Measurements from ENCODE around the gene KIAA1755. TPM values are rescaled to one million over a fixed set of nuclear protein-coding genes. Genes with fewer than 3 reads are reported as not detected.

Gene KIAA1755
- total and polyA plus RNA-seq, 2 of the 4 experiments (the other 2 are of a cell fraction) = 2.5 to 5.1 TPM

GRCh38 chr20:38267901-38268514, 7.5 kb upstream of the KIAA1755 start:
- Histone ChIP-seq H3K4me2 (ENCODE audit: low read depth, low read length) (no peak overlapping the region), H3K4me3 (ENCODE audit: insufficient read depth, low read depth, low read length) (no peak overlapping the region), H3K9ac (ENCODE audit: low read depth, low read length) (no peak overlapping the region), H2BK20ac (ENCODE audit: low read depth, low read length) (no peak overlapping the region), H3K23ac (ENCODE audit: low read depth, low read length) (no peak overlapping the region), H3K27ac (ENCODE audit: insufficient read depth, low read length) (no peak overlapping the region), H3K79me1 (ENCODE audit: low read depth in 1 of 2, low read length in 2 of 2) (no peaks in the 10 kb centered on the region), H4K20me1 (ENCODE audit: insufficient read depth, low read length) (no peaks in the 10 kb centered on the region), H3K4me1 (ENCODE audit: control insufficient read depth, insufficient read depth, low read length) (peaks cover 19% of the 10 kb centered on the region), H4K5ac (ENCODE audit: low read depth, low read length) (no peak overlapping the region), H2BK5ac (ENCODE audit: low read depth, low read length, poor library complexity, severe bottlenecking) (no peak overlapping the region), H4K91ac (ENCODE audit: insufficient read depth, low read depth, low read length) (no peak overlapping the region), H3K4ac (ENCODE audit: low read depth, low read length) (peak overlapping the region; percentile 54; the same call in 1 of the 2 replicates), H3K56ac (ENCODE audit: extremely low read depth, insufficient read depth, low read length) (no peak overlapping the region), H3K9me3 (ENCODE audit: control insufficient read depth, insufficient read depth, low read length) (no peaks in the 10 kb centered on the region), H2AFZ (replicated peaks; ENCODE audit: low read length, poor library complexity) (no peak overlapping the region), H3K36me3 (ENCODE audit: control insufficient read depth, insufficient read depth, low read length) (no peaks in the 10 kb centered on the region), H2AK5ac (ENCODE audit: low read depth, low read length) (peak overlapping the region; percentile 49; the same call in 1 of the 2 replicates), H2BK15ac (ENCODE audit: low read depth, low read length) (0 out of 3 replicates have a peak overlapping the region, but pooled peaks have one; percentile 15), H3K9me1 (ENCODE audit: insufficient read depth, low read length) (peaks cover 10% of the 10 kb centered on the region), H3K18ac (ENCODE audit: low read depth, low read length) (no peak overlapping the region), H2BK120ac (ENCODE audit: low read depth, low read length) (0 out of 2 replicates have a peak overlapping the region, but pooled peaks have one; percentile 16), H2AK9ac (replicated peaks; ENCODE audit: low read depth, low read length, poor library complexity) (no peak overlapping the region), H3K14ac (replicated peaks; ENCODE audit: low read depth, low read length) (0 out of 2 replicates have a peak overlapping the region, but pooled peaks have one; percentile 39), H4K8ac (ENCODE audit: low read depth in 2 of 2, low read length in 2 of 2) (no peak overlapping the region), H3K27me3 (ENCODE audit: control insufficient read depth, insufficient read depth, low read length) (no peaks in the 10 kb centered on the region)
- BruUV-seq (replicated peaks) = no TSS peak
- ChIA-PET POLR2A (ENCODE audit: unreplicated experiment) (interaction anchor here (0.5 kb wide), 1 partner anchor 86 kb away, joined by 5 read pairs; no protein-coding TSS in a partner anchor), CTCF (no interaction called here)
- dilution Hi-C loops (cut with HindIII; ENCODE audit: low sequenced_read_pairs, unreplicated experiment) (no loop called here), in situ Hi-C loops (cut with MboI; ENCODE audit: low sequenced_read_pairs) (no loop called here), intact Hi-C loops (cut with micrococcal nuclease) (no loop called here)
- WGBS, 2 experiments (ENCODE audit: extremely low coverage in 2 of 2, insufficient read length in 1 of 2) = 100% methylated on average over 2 of the region's 5 CpGs; no CpG with 5 or more reads in 1 of the 2 experiments
- ATAC-seq (ENCODE audit: low read depth) (no peak), DNase-seq (no peak)
- no peak for TF ChIP-seq POLR2A (IDR thresholded peaks at IDR 0.05; ENCODE audit: low read depth, low read length)
- TF ChIP-seq, protein P1, sequence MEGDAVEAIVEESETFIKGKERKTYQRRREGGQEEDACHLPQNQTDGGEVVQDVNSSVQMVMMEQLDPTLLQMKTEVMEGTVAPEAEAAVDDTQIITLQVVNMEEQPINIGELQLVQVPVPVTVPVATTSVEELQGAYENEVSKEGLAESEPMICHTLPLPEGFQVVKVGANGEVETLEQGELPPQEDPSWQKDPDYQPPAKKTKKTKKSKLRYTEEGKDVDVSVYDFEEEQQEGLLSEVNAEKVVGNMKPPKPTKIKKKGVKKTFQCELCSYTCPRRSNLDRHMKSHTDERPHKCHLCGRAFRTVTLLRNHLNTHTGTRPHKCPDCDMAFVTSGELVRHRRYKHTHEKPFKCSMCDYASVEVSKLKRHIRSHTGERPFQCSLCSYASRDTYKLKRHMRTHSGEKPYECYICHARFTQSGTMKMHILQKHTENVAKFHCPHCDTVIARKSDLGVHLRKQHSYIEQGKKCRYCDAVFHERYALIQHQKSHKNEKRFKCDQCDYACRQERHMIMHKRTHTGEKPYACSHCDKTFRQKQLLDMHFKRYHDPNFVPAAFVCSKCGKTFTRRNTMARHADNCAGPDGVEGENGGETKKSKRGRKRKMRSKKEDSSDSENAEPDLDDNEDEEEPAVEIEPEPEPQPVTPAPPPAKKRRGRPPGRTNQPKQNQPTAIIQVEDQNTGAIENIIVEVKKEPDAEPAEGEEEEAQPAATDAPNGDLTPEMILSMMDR (conservative IDR thresholded peaks at IDR 0.05; ENCODE audit: low read depth, low read length) = no peak
- TF ChIP-seq, protein P2, sequence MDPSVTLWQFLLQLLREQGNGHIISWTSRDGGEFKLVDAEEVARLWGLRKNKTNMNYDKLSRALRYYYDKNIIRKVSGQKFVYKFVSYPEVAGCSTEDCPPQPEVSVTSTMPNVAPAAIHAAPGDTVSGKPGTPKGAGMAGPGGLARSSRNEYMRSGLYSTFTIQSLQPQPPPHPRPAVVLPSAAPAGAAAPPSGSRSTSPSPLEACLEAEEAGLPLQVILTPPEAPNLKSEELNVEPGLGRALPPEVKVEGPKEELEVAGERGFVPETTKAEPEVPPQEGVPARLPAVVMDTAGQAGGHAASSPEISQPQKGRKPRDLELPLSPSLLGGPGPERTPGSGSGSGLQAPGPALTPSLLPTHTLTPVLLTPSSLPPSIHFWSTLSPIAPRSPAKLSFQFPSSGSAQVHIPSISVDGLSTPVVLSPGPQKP (IDR thresholded peaks at IDR 0.05; ENCODE audit: borderline replicate concordance, low read depth, low read length) = no peak
- TF ChIP-seq USF2 (IDR thresholded peaks at IDR 0.05; ENCODE audit: low read depth, low read length) = no peak
- no peak for TF ChIP-seq CHD1 (IDR thresholded peaks at IDR 0.05; ENCODE audit: low read depth, low read length)
- no peak for TF ChIP-seq RFX5 (IDR thresholded peaks at IDR 0.05; ENCODE audit: low read depth, low read length)
- no peak for TF ChIP-seq SMC3 (IDR thresholded peaks at IDR 0.05; ENCODE audit: low read depth, low read length)
- TF ChIP-seq MAZ (IDR thresholded peaks at IDR 0.05; ENCODE audit: borderline replicate concordance, low read depth, low read length) = no peak
- no peak for TF ChIP-seq CEBPB (IDR thresholded peaks at IDR 0.05; ENCODE audit: low read depth, low read length)
- TF ChIP-seq BHLHE40 (IDR thresholded peaks at IDR 0.05; ENCODE audit: low read depth, low read length) = no peak
- TF ChIP-seq FOS (IDR thresholded peaks at IDR 0.05; ENCODE audit: low read depth, low read length) = no peak

All from IMR-90 (cell line).